Activated T-cell treated with anti-CD3 and anti-CD28 coated beads, Interleukin-2, amount 50 U/mL, for 48 hours (primary cell): Measurements from ENCODE around the gene BRSK1.

ENCODE experiments used
- DNase-seq, 2 experiments: peaks; one replicate each; pipeline ENCODE4 v3.0.0-alpha.2; 2020

The BRSK1 gene

GRCh38 chr19:55254625-55254977, 29.2 kb upstream of the BRSK1 start:
- DNase-seq: peak in 1 of 2 experiments; percentile 34

GRCh38 chr19:55255618-55256423, 28.0 kb upstream of the BRSK1 start:
- peak; percentile 73 to 78 for DNase-seq

- peak; percentile 23 to 55 for DNase-seq
Observed at GRCh38 chr19:55256562-55257460, 27.0 kb upstream of the BRSK1 start.

GRCh38 chr19:55257461-55258420, 26.1 kb upstream of the BRSK1 start:
- peak; percentile 56 to 58 for DNase-seq

GRCh38 chr19:55258476-55258827, 25.3 kb upstream of the BRSK1 start:
- DNase-seq: no peak

GRCh38 chr19:55258828-55259539, 24.8 kb upstream of the BRSK1 start, which contains the start of gene PPP6R1:
PPP6R1 (minus strand) TSS chr19:55259017; CDS start chr19:55247103, 11,914 bp downstream.
- peak; percentile 99 to 100 for DNase-seq

- no peak for DNase-seq
Observed at GRCh38 chr19:55259540-55260210, 24.1 kb upstream of the BRSK1 start.

GRCh38 chr19:55261671-55262126, 22.1 kb upstream of the BRSK1 start:
- no peak for DNase-seq

- no peak for DNase-seq
Observed at GRCh38 chr19:55262359-55262758, 21.4 kb upstream of the BRSK1 start.

GRCh38 chr19:55264531-55264930, 19.3 kb upstream of the BRSK1 start:
- DNase-seq: no peak

GRCh38 chr19:55265173-55265572, 18.6 kb upstream of the BRSK1 start:
- no peak for DNase-seq

- DNase-seq: no peak
Observed at GRCh38 chr19:55265723-55266386, 17.9 kb upstream of the BRSK1 start.

GRCh38 chr19:55266404-55266803, 17.4 kb upstream of the BRSK1 start:
- no peak for DNase-seq

- no peak for DNase-seq
Observed at GRCh38 chr19:55266840-55267239, 17.0 kb upstream of the BRSK1 start.

- no peak for DNase-seq
Observed at GRCh38 chr19:55269299-55269698, 14.5 kb upstream of the BRSK1 start.

GRCh38 chr19:55270172-55270942, 13.4 kb upstream of the BRSK1 start:
- DNase-seq: no peak

GRCh38 chr19:55272142-55272541, 11.7 kb upstream of the BRSK1 start:
- no peak for DNase-seq

- no peak for DNase-seq
Observed at GRCh38 chr19:55273978-55274707, 9.7 kb upstream of the BRSK1 start.
